HG03066 (cell line): ENCODE results near the gene SULF2.

ENCODE experiments used
- ATAC-seq: cut with Tn5 transposase; IDR thresholded peaks from one replicate; pipeline ENCODE4 v1.9.1; 2021; ENCODE audit warnings: low read depth; ENCODE audit not compliant: unreplicated experiment

Gene SULF2

DNA sequence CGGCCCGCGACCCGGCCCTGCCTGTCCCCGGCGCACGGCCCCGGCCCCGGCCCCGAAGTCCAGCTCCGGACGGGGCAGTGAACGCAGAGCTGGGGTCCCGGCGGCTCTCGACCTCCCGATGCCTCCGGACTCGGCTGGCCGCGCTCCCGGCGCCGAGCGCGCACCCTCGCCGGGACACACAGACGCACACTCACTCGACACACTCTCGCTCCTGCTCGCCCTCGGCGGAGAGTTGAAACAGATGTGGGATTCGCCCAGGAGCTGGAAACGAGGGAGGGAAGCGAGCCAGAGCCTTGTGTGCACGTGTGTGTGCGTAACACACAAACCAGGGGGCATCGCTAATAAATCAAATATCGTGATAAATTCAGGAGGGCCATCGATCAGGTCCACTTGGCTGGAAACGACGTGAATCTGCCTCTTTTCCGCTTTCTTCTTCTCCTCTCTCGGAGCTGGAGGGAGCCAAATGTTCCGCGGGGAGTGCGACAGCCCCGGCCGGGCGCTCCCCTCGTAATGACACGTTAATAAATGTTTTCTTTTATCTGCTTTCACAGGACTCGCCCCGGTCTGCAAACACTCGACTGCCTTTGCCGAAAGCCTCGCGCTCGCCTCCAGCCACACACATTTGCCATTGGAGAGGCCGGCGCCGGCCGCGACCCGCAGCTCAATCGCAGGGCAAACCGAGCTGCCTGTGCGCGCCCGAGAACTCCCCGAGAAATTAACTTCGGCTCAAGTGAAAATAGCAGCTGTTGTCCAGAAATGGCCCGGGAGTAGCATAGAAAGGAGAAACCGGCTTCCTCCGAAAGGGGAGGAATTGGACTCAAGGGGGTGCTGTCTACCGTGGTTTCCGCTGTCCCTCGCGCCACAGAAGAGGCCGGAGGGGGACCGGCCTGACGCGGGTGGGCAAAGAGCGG lies 828 bp upstream of the SULF2 start:
- no peak for ATAC-seq

DNA sequence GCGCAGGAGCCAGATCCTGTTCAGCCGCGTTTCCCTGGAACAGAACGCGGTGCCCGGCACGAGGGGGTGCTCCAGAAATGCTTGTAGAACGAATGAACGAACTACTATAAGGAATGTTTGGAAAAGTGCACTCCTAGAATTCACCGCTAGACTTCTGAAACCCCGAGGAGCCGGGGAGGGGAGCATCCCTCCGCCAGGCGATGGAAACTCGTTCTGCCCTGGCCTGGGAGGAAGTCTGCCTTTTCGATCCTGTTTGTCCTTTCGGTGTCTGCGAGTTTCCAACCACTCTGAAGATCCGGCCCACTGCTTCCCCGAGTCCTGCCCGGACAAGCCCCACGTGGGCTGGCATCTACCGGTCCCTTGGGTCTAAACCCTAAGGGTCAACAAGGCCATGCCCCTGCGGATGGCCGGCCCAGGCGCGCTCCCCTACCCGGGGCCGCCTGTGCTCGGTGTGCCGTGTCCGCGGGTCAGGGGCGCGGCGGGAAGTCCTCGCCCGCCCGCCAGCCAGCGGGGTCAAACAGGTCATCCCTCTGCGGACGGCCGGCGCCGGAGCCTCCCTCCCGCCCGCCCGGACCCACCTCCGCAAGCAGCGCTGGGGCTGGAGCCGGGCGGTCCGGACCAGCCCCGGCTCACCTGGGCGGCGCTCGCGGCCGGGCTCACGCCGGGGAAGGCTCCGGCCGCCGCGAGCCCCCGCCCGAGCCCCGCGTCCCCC lies 526 bp downstream of the SULF2 start:
- ATAC-seq, result no peak

DNA sequence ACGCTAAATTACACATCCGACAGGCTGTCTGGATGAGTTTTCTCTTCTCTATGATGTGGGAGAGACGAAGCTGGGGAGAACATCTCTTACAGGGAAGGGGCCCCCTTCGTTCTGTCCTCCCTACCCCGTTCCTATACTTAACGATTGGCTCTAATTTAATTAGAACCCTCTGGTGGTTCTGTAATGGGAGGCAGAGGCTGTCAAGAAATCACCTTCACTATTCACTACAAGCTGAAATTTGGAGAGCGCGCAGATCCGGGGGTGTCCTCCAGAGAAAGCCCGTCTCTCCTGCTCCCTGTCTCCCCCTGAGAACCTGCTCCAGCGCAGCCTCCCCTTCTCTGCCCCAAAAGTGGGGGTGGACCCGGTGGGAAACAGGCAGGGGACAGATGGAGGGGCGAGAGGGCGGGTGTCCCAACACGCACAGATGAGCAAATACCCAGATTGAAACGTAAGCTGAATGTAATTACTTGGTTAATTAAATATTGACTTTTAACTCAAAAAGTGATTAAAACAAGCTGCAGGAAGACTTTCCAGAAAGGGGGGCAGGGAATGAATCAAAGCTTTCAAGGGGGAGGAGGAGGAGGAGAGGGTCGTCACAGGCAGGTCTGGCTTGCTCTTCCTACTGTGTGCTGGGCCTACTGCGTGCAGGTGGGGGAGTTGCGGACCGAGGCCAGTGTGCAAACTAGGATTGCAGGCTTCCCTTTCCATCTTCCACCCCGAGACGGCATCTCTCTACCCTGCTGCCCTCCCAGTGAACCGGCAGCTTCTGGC lies 1.3 kb downstream of the SULF2 start:
- no peak for ATAC-seq

DNA sequence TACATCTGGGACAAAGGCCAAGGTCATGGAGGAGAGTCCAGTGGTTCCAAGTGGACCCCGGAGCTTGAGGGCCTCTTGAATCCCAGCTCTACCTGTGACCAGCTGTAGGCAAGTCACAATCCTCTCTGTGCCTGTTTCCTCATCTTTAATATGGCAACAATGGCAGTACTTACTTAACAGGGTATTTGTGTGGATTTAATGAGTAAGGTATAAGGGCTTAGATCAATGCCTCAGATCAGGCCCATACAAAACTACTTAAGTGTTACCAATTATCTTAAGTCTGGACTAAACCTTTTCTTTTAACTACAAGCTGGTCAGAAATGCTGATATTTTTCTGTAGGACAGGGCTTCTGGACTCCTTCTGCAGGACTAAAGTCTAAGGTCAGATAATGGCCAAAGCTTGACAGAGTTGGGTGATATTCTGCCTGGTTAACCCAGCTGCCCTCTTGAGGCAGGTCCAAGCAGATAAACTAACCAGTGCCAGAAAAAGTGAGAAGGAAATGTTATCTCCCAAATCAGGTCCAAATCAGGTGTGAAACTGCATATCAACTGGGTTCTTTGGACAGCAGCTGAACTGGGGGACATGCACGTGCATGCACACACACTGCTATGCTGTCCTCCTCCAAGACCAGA lies 2.2 kb downstream of the SULF2 start:
- ATAC-seq, result no peak

DNA sequence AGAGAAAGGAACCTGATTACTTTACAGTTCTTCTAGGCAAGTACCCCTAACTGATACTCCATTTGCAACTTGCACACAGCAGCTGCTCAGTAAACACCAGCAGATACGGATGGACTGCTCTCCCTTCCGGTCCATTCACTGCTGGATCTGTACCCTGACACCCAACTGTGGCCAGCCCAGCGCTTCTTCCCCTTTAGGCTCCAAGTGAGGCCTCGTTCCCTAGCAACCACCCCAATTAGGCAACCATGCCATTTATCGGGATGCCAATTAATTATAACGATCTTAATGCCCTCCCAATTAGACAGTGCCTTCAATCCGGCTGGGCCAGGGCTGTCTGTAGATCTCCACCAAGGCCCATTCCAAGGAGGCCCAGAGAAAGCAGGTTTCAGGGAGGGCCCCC lies 3.2 kb downstream of the SULF2 start:
- no peak for ATAC-seq

GRCh38 chr20:47781632-47782031 lies 3.6 kb downstream of the SULF2 start:
- no peak for ATAC-seq

GRCh38 chr20:47780720-47781389 lies 4.4 kb downstream of the SULF2 start:
- ATAC-seq, result no peak

DNA sequence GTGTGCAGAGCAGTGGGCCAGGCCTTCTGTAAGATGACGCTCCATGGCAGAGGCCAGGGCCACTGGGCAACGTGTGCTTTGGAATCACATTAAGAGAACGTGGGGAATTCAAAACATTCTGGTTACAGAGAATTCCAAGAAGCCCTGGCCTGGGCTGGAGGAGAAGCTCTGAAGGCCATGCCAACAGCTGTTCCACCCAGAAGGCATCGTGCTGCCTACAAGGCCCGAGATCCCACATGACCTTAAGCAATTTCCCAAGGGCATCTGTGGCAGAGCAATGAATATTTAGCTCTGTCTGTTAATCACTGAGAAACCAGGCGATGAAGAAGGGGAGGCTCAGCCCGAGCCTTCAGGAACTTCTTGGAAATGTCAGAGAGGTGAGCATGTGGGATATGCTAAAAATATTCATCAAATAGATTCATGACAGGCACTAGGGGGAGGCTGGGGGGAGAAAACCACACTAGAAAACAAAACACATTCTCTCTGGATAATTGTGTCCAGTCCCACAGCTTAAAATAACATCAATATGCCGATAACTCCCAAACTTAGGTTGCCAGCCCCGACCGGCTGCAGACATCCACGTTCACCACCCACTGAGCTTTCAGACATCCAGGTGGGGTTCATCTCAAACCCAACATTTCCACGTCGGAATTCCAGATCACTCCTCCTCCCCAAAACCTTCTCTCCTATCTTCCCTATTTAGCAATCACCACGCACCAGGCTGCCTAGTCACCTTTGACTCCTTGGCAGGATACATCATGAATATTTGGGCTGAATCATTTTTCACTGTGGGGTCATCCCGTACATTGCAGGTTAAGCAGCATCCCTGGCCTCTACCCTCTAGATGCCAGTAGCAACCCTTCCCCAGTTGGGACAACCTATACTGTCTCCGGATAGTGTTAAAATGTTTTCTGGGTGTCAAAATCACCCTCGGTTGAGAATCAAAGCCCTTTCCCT lies 6.6 kb downstream of the SULF2 start:
- no peak for ATAC-seq

- ATAC-seq, result no peak
Observed at GRCh38 chr20:47777220-47777619, 8.1 kb downstream of the SULF2 start.

GRCh38 chr20:47776639-47777038 lies 8.6 kb downstream of the SULF2 start:
- ATAC-seq, result no peak

- ATAC-seq, result no peak
Observed at GRCh38 chr20:47775841-47776240, 9.4 kb downstream of the SULF2 start.

- no peak for ATAC-seq
Observed at GRCh38 chr20:47775039-47775438, 10.2 kb downstream of the SULF2 start.

DNA sequence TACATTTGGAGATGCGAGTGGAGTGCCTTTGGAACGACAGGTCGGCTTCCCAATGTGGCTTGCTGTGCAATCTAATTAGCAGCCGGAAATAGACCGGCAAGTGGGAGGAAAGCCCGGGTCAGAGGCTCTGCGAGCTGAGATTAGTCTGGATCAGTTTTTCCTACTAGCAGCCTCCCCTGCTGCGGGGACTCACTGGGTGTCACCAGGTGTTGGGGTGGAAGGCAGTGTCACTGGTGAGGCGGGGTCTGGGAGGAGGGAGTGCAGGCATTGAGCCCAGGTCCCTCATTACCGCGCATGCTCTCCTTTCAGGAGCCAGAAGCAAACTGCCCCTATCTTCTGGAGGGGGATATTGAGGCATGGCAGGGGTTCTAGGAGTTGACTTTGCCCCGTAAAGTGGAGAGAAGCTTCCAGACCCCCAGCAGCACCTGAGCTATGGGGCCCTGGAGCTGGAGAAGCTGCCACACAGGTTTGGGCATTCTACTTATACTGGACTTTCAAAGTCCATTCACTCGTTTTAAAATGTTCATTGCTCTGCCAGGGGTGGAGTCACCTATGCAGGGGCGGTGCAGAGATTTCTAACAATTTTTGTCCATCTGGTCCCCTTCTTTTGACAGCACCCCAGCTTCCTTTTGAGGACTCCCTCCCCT lies 11.0 kb downstream of the SULF2 start:
- no peak for ATAC-seq

DNA sequence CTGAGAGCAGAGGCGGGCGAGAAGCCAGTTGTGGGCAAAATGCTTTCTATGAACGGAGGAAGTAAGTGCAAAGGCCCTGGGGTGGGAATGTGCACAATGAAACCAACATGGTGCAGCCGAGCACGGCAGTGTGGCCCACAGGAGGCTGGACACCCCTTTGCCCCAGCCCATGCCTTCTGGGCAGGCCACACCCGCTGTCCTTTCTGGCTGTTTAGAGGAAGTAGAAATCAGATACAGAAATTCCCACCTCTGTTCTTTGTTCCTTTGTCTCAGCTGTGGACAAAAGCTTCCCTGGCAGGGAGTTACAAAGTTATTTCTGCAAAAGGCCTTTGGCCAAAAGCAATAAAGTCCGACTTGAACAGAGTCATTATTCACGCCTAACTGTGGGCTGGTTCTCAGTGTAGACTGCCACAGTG lies 11.9 kb downstream of the SULF2 start:
- no peak for ATAC-seq

DNA sequence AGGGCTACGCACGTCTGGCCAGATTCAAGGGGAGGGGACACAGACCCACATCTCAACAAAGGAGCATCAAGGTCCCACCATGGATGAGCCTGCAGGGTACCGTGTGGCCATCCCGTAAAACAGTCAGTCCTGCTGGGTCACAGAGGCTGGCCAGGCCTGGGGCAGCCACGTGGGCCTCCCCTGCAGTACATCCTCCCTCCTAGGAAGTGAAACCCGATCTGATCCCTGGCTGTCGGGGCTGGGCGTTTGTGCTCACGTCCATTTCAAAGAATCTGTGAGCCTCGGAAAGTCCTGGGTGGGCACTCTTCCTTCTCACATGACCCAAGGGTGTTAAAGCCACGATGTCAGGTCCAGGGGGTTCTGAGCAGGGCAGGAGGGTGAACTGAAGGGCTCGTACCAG lies 14.3 kb downstream of the SULF2 start:
- no peak for ATAC-seq

DNA sequence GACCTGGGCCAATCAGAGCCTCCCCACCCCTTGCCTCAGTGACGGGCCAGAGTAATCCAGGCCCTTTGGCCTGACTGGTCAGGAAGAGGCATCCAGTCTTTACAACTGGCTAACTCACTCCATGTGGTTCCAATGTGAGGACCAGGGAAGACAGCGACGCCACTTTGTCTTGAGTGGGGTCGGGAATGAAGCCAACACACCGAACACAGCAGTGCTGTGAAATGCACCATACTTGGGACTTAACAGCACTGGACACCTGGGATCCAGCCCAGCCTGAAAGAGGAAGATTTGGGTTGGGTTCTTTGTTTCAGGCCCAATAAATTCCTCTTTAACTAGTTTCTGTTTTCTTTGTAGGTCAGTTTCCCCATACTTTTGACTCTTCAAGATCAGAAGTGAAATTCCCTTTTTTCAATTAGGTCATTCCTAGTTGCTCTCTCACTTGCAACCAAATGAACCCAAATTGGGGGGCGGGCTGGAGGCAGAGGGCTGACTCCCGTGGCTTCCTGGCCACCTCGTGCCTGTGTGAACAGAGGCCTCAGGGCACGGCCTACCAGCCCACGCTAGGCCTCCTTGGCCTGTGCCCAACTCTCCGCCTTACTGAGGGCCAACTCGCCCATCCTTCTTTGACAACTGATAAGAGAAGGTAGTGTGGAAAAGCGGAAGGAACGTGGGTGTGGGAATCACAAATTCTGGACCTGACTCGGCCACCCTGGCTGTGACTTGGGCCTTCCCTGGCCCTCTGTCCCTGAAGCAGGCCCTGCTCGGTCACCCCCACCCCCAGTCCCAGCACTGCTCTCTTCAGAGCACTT lies 17.1 kb downstream of the SULF2 start:
- no peak for ATAC-seq

GRCh38 chr20:47765691-47766594 lies 19.3 kb downstream of the SULF2 start:
- no peak for ATAC-seq
